Neural progenitor cell (in vitro differentiated cells): ENCODE data around the gene SERPINB3. TPM values are rescaled to one million over a fixed set of nuclear protein-coding genes. Genes with fewer than 3 reads are reported as not detected.
"Not testable (repeated sequence)": the region's sequence is repeated elsewhere in the genome, so short reads cannot be mapped to it uniquely, and the experiment has no call there.

ENCODE experiments used
- DNase-seq: peaks from one replicate; pipeline ENCODE4 v3.0.0-alpha.2; 2016; ENCODE audit warnings: low spot score
- H2AFZ ChIP-seq: fragments of 200-600 bp; sonication (generic); replicated peaks from 2 replicates; pipeline ENCODE4 v1.6.1; 2016; ENCODE audit warnings: antibody characterized with exemption
- H3F3A ChIP-seq: fragments of 200-600 bp; sonication (generic); 2 replicates; pipeline ENCODE4 v1.6.1; 2016; ENCODE audit warnings: antibody characterized with exemption, low read depth
- H3K27ac ChIP-seq: fragments of 200-600 bp; sonication (generic); 2 replicates; pipeline ENCODE4 v1.5.1; 2016; ENCODE audit warnings: mild to moderate bottlenecking
- H3K27me3 ChIP-seq: fragments of 200-600 bp; sonication (generic); 2 replicates; pipeline ENCODE4 v1.6.1; 2016; ENCODE audit warnings: mild to moderate bottlenecking, moderate library complexity
- H3K36me3 ChIP-seq: fragments of 200-600 bp; sonication (generic); 2 replicates; pipeline ENCODE4 v1.5.1; 2016
- H3K4me1 ChIP-seq: fragments of 200-600 bp; sonication (generic); 2 replicates; pipeline ENCODE4 v1.6.1; 2016; ENCODE audit warnings: mixed run types
- H3K4me2 ChIP-seq: fragments of 200-600 bp; sonication (generic); 2 replicates; pipeline ENCODE4 v1.6.1; 2016
- H3K4me3 ChIP-seq: fragments of 200-600 bp; sonication (generic); 2 replicates; pipeline ENCODE4 v1.5.1; 2016
- H3K79me2 ChIP-seq: fragments of 200-600 bp; sonication (generic); 2 replicates; pipeline ENCODE4 v1.6.1; 2016; ENCODE audit warnings: low read depth
- H3K9ac ChIP-seq: fragments of 200-600 bp; sonication (generic); 2 replicates; pipeline ENCODE4 v1.6.1; 2016
- H3K9me3 ChIP-seq: fragments of 200-600 bp; sonication (generic); 2 replicates; pipeline ENCODE4 v1.5.1; 2016; ENCODE audit warnings: low read depth
- H4K20me1 ChIP-seq: fragments of 200-600 bp; sonication (generic); 2 replicates; pipeline ENCODE4 v1.6.1; 2016; ENCODE audit warnings: low read depth
- H3K27ac Mint-ChIP-seq: 3 replicates; pipeline ENCODE4 v1.8.0; 2021; ENCODE audit warnings: mixed read lengths
- H3K27me3 Mint-ChIP-seq: 2 replicates; pipeline ENCODE4 v1.8.0; 2022; ENCODE audit warnings: low read depth, mild to moderate bottlenecking, inconsistent platforms, moderate library complexity, mixed read lengths; ENCODE audit not compliant: insufficient read depth
- H3K36me3 Mint-ChIP-seq: 3 replicates; pipeline ENCODE4 v1.8.0; 2021; ENCODE audit warnings: mixed read lengths
- H3K4me1 Mint-ChIP-seq: 3 replicates; pipeline ENCODE4 v1.8.0; 2021; ENCODE audit warnings: mixed read lengths
- H3K4me3 Mint-ChIP-seq: 3 replicates; pipeline ENCODE4 v1.8.0; 2021; ENCODE audit warnings: mild to moderate bottlenecking, moderate library complexity, mixed read lengths
- H3K9me3 Mint-ChIP-seq: 3 replicates; pipeline ENCODE4 v1.8.0; 2020; ENCODE audit warnings: mixed read lengths
- EZH2 ChIP-seq: fragments of 200-600 bp; sonication (generic); IDR thresholded peaks from 2 replicates; pipeline ENCODE4 v1.6.1; 2017; ENCODE audit warnings: antibody characterized with exemption, mild to moderate bottlenecking, moderate library complexity
- EZH2phosphoT487 ChIP-seq: fragments of 200-600 bp; sonication (generic); IDR thresholded peaks from 2 replicates; pipeline ENCODE4 v1.6.1; 2017; ENCODE audit warnings: antibody characterized with exemption
- total RNA-seq: library from RNA; depleted of rRNA; stranded (reverse); fragments of >200 nt; gene quantifications from 2 replicates; pipeline ENCODE4 v1.2.3, GENCODE V29; 2015; ENCODE audit warnings: low replicate concordance
- TF ChIP-seq, protein P1 (sequence below): fragments of 200-600 bp; sonication (generic); IDR thresholded peaks from 2 replicates; pipeline ENCODE4 v1.5.1; 2017; ENCODE audit warnings: antibody characterized with exemption, mild to moderate bottlenecking

Gene SERPINB3
- not detected in 2 replicates for total RNA-seq

DNA sequence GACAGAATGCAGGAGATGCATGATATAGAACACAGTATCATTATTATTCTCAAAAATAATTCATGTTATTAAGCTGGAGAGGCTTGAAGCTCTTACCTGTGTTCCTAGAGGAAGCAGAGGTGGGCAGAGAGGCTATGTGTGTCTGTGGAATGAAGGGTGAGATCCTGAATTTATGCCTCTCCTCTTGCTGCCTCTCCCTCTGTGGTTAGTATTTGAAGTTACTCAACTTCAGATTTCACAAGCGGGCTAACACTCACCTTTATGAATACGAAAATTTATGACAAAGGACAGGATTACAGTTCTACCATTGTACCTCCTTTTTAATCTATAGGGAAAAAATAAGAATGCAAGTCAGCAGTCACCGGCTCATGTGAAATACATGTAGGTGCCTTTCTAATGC lies at the start of gene SERPINB3:
SERPINB3 (minus strand) TSS at position 144 of the 400 bp plus-strand sequence. CDS start 677 bp downstream, outside the sequence.
- H3K4me3 ChIP-seq, H3K27me3 ChIP-seq, H3K9me3 ChIP-seq, H3K27ac ChIP-seq, H3K27me3 Mint-ChIP-seq, H3K9ac ChIP-seq, H3K4me1 Mint-ChIP-seq, DNase-seq, H3K9me3 Mint-ChIP-seq, H3K4me1 ChIP-seq, H3K36me3 ChIP-seq, H2AFZ ChIP-seq, H3K4me3 Mint-ChIP-seq, H3F3A ChIP-seq, H4K20me1 ChIP-seq, H3K27ac Mint-ChIP-seq, H3K36me3 Mint-ChIP-seq, H3K79me2 ChIP-seq, H3K4me2 ChIP-seq: not testable (repeated sequence)

DNA sequence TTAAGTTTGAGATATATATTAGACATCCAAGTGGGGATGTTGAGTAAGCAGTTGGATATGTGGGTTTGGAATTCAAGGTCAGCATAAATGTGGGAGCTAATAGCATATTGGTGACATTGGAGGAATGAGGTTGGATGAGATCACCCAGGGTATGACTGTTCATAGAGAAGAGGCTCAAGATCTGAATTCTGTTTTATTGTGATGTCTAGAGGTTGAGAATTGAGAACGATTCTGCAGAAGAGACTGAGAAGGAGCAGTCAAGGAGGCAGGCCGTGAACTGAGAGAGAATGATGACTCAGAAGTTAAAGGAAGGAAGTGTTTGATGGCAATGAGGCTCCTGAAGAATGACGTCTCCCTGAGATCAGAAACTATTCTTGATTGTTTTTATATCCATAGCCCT lies 47.0 kb upstream of the SERPINB3 start:
- no peak overlapping the region for H3K27ac Mint-ChIP-seq
- H3K27ac ChIP-seq, result no peak overlapping the region
- no peaks in the 10 kb centered on the region for H3K27me3 Mint-ChIP-seq
- H3K4me3 Mint-ChIP-seq, result no peak overlapping the region
- H3K9me3 ChIP-seq, result no peaks in the 10 kb centered on the region
- H3K27me3 ChIP-seq, result no peaks in the 10 kb centered on the region
- no peak overlapping the region for H3K4me2 ChIP-seq
- H2AFZ ChIP-seq, result no peak overlapping the region
- no peaks in the 10 kb centered on the region for H3F3A ChIP-seq
- peaks cover 4% of the 10 kb centered on the region for H3K9me3 Mint-ChIP-seq
- no peak for DNase-seq
- H3K36me3 ChIP-seq, result no peaks in the 10 kb centered on the region
- TF ChIP-seq, protein P1, sequence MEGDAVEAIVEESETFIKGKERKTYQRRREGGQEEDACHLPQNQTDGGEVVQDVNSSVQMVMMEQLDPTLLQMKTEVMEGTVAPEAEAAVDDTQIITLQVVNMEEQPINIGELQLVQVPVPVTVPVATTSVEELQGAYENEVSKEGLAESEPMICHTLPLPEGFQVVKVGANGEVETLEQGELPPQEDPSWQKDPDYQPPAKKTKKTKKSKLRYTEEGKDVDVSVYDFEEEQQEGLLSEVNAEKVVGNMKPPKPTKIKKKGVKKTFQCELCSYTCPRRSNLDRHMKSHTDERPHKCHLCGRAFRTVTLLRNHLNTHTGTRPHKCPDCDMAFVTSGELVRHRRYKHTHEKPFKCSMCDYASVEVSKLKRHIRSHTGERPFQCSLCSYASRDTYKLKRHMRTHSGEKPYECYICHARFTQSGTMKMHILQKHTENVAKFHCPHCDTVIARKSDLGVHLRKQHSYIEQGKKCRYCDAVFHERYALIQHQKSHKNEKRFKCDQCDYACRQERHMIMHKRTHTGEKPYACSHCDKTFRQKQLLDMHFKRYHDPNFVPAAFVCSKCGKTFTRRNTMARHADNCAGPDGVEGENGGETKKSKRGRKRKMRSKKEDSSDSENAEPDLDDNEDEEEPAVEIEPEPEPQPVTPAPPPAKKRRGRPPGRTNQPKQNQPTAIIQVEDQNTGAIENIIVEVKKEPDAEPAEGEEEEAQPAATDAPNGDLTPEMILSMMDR, result no peak
- TF ChIP-seq EZH2 (no peak), EZH2phosphoT487 (no peak)
- no peak overlapping the region for H3K4me3 ChIP-seq
- H3K36me3 Mint-ChIP-seq, result no peaks in the 10 kb centered on the region
- no peaks in the 10 kb centered on the region for H3K79me2 ChIP-seq
- no peak overlapping the region for H3K9ac ChIP-seq
- no peaks in the 10 kb centered on the region for H3K4me1 ChIP-seq
- no peaks in the 10 kb centered on the region for H3K4me1 Mint-ChIP-seq
- H4K20me1 ChIP-seq, result no peaks in the 10 kb centered on the region

DNA sequence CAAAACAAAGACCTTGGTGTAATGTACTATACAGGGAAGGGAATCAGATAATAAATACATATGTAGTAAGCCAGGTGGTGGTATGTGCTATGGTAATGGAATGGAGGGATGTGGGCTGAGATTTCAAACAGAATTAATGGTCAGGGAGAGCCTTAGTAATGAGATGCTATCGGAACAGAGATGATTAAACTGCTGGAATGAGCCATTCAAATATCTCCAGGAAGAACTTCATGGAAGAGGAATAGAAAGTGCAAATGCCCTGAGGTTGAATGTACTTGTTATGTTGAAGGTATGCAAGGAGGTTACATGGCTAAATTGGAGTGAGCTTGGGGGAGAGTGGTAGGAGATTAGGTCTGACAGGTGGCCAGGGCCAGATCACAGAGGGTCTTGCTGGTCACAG lies 46.1 kb upstream of the SERPINB3 start:
- Histone ChIP-seq H4K20me1 (no peaks in the 10 kb centered on the region), H3K9me3 (no peaks in the 10 kb centered on the region), H3K4me1 (no peaks in the 10 kb centered on the region), H3F3A (no peaks in the 10 kb centered on the region), H3K36me3 (no peaks in the 10 kb centered on the region), H3K27me3 (no peaks in the 10 kb centered on the region), H3K4me2 (no peak overlapping the region), H3K27ac (no peak overlapping the region), H3K79me2 (no peaks in the 10 kb centered on the region), H3K4me3 (no peak overlapping the region), H2AFZ (no peak overlapping the region), H3K9ac (no peak overlapping the region)
- DNase-seq, result no peak
- H3K4me3 Mint-ChIP-seq, result no peak overlapping the region
- no peak for TF ChIP-seq EZH2
- TF ChIP-seq, protein P1, result no peak
- TF ChIP-seq EZH2phosphoT487, result no peak
- no peak overlapping the region for H3K27ac Mint-ChIP-seq
- H3K27me3 Mint-ChIP-seq, result no peaks in the 10 kb centered on the region
- no peaks in the 10 kb centered on the region for H3K36me3 Mint-ChIP-seq
- H3K9me3 Mint-ChIP-seq, result no peaks in the 10 kb centered on the region
- no peaks in the 10 kb centered on the region for H3K4me1 Mint-ChIP-seq

DNA sequence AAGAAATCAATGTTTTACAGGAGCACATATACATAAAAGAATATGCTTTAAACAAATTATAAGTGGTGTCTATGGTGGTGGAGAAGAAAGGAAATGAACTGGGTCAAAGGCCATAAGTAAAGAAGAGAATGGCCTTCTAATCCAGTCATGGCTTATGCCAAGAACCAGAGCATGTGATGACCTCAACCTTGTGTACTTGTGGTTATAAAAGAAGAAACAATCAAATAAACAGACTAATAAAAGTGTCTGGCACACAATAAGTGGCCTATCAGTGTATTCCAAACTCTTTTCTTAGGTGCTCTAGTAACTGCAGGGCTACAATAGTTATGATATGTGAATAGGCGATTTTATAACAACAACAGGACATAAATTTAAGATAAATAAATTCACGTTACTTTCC lies 43.7 kb upstream of the SERPINB3 start:
- no peak overlapping the region for H3K4me2 ChIP-seq
- H3K27me3 ChIP-seq, result no peaks in the 10 kb centered on the region
- H3K4me3 ChIP-seq, result no peak overlapping the region
- Mint-ChIP-seq H3K27me3 (no peaks in the 10 kb centered on the region), H3K9me3 (no peaks in the 10 kb centered on the region), H3K27ac (no peak overlapping the region), H3K36me3 (no peaks in the 10 kb centered on the region), H3K4me1 (no peaks in the 10 kb centered on the region), H3K4me3 (no peak overlapping the region)
- H3K9ac ChIP-seq, result no peak overlapping the region
- no peaks in the 10 kb centered on the region for H3K36me3 ChIP-seq
- no peak overlapping the region for H2AFZ ChIP-seq
- no peaks in the 10 kb centered on the region for H4K20me1 ChIP-seq
- TF ChIP-seq EZH2phosphoT487 (no peak), EZH2 (no peak)
- TF ChIP-seq, protein P1, result no peak
- H3F3A ChIP-seq, result no peaks in the 10 kb centered on the region
- no peaks in the 10 kb centered on the region for H3K79me2 ChIP-seq
- H3K9me3 ChIP-seq, result no peaks in the 10 kb centered on the region
- no peaks in the 10 kb centered on the region for H3K4me1 ChIP-seq
- H3K27ac ChIP-seq, result no peak overlapping the region
- no peak for DNase-seq
